ENCODE results near the gene SAPCD2.

Gene SAPCD2

GRCh38 chr9:137107312-137107921 is 37.1 kb upstream of the SAPCD2 start:
- DNase-seq (ENCODE audit: low read depth), result no peak

- no peak for DNase-seq (ENCODE audit: low read depth)
Measured at GRCh38 chr9:137106662-137107250, 36.4 kb upstream of the SAPCD2 start.

DNA sequence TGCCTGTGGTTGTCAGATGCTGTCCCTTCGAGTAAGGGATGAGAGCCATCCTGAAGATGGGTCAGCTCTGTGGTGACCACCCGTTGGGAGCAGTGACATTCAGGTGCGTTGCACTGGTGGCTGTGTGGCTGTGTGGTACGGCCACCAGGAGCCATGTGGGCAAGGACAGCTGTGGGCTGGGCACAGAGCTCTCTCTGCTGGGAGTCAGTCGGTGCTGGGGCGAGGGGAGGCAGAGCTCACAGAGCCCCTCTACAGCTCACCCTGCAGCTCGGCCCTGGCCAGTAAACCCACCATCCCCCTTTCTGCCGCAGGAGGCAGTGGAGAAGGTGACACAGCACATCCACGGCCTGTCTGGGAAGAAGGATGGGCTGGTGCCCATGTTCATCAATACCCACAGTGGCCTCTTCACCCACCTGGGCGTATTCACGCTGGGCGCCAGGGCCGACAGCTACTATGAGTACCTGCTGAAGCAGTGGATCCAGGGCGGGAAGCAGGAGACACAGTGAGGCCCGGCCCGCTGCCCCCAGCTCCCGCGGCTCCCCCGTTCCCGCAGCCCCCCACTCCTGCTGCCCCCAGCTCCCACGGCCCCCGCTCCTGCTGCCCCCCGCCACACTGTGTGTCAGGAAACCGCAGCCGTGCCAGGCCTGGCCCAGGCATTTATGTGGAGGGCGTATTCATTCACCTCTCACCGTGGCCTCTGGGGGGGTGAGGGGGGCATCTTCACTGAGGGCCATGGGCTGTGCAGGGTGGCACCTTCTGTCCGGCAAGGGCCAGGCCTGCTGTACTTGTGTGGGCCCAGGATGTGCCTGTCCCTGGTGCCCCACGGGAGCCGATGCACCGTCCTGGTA is 35.7 kb upstream of the SAPCD2 start:
- DNase-seq (ENCODE audit: low read depth), result no peak

GRCh38 chr9:137103206-137103999 is 33.0 kb upstream of the SAPCD2 start:
- no peak for DNase-seq (ENCODE audit: low read depth)

GRCh38 chr9:137099231-137099630 is 28.9 kb upstream of the SAPCD2 start:
- no peak for DNase-seq (ENCODE audit: low read depth)

GRCh38 chr9:137097761-137098462 is 27.6 kb upstream of the SAPCD2 start:
- DNase-seq (ENCODE audit: low read depth), result no peak

- DNase-seq (ENCODE audit: low read depth), result no peak
Measured at GRCh38 chr9:137096785-137097546, 26.6 kb upstream of the SAPCD2 start.

- peak; percentile 84 for DNase-seq (ENCODE audit: low read depth)
Measured at GRCh38 chr9:137095664-137096517, 25.5 kb upstream of the SAPCD2 start.

- DNase-seq (ENCODE audit: low read depth), result no peak
Measured at GRCh38 chr9:137089232-137089947, 19.0 kb upstream of the SAPCD2 start.

DNA sequence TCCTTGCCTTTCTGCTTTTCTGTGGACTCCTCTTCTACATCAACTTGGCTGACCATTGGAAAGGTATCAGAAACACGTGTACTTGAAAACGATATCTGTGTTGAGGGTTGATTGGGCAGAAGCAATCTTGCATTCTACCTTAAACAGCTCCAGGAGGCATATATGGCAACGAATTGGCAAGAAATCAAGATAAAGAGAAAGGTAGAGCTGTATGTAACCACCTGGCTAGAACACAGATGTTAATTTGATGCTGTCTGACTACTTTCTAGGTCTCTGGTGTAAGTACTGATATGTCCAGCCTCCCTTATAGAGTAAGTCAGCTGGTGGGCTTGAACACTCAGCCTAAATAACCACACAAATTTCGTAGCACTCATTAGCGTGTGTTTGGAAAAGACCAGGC is 17.8 kb upstream of the SAPCD2 start:
- no peak for DNase-seq (ENCODE audit: low read depth)

DNA sequence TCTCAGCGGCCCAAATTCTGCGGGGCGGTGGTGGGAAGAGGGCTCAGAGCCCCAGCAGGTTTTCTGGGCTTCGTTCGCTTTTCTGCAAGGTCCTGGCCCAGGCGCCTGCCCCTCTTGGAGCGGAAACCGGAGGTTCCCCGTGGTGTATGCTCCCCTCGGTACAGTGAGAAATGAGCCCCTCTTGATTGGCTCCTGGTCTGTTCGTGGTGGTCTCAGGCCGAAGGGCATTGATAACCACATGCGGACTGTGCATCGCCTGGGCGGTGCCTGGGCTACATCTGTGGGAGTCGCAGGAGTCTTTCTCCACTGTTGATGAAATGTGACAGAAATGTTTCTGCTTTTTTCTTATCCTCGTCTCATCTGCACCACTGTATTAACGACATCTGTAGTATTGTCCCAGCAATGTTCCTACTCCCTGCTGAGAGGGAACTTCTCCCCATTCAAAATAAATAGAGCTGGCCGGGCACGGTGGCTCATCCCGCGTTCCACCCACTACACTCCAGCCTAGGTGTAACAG is 17.1 kb upstream of the SAPCD2 start:
- no peak for DNase-seq (ENCODE audit: low read depth)

- peak; percentile 100 for DNase-seq (ENCODE audit: low read depth)
Measured at GRCh38 chr9:137086531-137087408, 16.4 kb upstream of the SAPCD2 start, which contains the start of gene MAN1B1. TSS of gene MAN1B1 (plus strand) at chr9:137086985. CDS start at chr9:137087000, 15 bp downstream.

DNA sequence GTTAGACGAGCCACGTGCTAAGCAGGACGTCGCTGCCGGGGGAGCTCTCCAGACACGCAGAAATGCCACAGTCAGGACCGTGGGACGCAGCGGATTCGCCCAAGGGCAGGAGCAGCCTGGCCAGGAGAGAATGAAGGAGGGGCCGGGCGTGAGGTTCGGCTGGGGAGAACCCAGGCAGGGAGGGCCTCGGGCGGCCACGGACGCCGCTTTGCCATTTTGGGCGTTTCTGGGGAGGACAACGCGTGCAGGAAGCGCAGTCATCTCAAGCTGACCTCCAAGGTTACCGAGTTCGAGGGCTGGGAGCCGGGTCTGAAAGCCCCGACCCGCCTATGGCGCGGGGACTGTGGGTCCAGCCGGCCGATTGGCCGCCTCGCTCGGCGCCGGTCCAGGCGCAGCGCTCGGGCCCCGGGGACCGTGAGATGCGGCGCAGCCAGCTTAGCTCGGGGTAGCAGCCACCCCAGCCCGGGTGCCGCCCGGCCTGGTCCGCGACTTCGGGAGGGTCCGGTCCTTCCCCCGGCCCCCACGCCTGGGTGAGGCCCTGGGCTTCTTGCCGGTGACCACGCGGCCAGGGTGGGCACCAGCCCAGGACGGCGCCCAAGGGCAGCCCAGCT is 15.7 kb upstream of the SAPCD2 start:
- no peak for DNase-seq (ENCODE audit: low read depth)

- no peak for DNase-seq (ENCODE audit: low read depth)
Measured at GRCh38 chr9:137084526-137084925, 14.2 kb upstream of the SAPCD2 start.

DNA sequence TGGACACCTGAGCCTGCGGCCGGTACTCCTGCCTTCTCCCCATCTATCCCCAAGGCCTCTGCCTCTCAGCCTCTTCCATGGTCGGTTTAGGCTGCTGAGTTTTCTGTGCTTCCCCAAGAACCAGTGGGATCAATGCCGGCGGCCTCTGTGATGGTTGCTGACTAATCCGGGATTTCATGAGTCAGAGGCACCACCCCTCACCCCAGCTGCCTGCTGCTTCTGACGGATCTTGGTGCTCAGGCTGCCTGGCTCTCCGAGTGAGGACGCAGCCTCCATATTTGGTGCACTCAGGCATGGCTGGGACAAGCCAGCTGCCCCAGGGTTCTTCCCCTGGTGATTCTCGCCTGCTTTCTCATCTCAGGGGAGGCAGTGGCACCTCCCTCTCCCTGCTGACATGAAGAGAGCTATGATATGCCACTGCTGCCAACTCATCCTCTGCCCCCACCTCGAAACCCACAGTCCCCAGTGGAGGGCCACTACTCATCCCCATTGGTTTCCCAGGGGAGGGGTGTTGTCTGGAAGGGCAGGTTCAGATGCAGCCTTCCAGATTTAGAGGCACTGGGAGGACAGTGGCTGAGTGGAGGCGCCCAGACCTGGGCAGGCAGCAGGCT is 13.1 kb upstream of the SAPCD2 start:
- no peak for DNase-seq (ENCODE audit: low read depth)

DNA sequence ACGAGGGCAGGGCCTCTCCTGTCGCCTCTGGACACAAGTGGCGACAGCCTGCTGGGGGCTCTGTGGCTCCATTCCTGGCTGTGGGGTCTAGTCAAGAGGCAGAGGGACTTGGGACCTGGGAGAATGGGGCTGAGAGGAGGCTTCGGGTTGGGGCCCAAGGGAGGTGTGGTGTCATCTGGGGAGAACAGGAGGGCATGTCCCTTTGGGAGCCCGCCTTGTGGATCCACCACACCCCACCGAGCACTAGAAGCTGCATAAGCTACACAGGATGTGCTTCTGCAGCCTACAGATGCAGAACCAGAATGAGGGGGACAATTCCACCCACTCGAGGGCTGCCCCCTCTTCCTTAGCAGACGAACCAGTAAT is 12.6 kb upstream of the SAPCD2 start:
- no peak for DNase-seq (ENCODE audit: low read depth)

Data from T follicular helper cell (primary cell).